GM13976 (cell line): ENCODE measurements around the gene LINGO4.

Experiments used
- DNase-seq: peaks from one replicate; pipeline ENCODE4 v3.0.0; 2012; ENCODE audit warnings: low spot score
- CTCF ChIP-seq: IDR thresholded peaks from 2 replicates; pipeline ENCODE4 v1.5.1; 2012; ENCODE audit warnings: borderline replicate concordance, mild to moderate bottlenecking; ENCODE audit not compliant: insufficient read depth; ENCODE audit errors: extremely low read depth, missing control alignments, control extremely low read depth
- in situ Hi-C: fragments of 300-500 bp; cut with MboI; formaldehyde crosslinking; loops from one replicate; pipeline ENCODE4 v1.12.0; 2022; ENCODE audit warnings: low sequenced_read_pairs, mixed read lengths, inconsistent platforms; ENCODE audit not compliant: unreplicated experiment

LINGO4 gene

GRCh38 chr1:151803164-151803563 is 2.1 kb downstream of the LINGO4 start:
- no peak for TF ChIP-seq CTCF
- DNase-seq = no peak
- in situ Hi-C loops = no loop called here

- no peak for DNase-seq
- in situ Hi-C loops = no loop called here
- no peak for TF ChIP-seq CTCF
Measured at GRCh38 chr1:151802372-151802771, 2.8 kb downstream of the LINGO4 start.

GRCh38 chr1:151801846-151802245 is 3.4 kb downstream of the LINGO4 start:
- no peak for TF ChIP-seq CTCF
- peak; percentile 14 for DNase-seq
- in situ Hi-C loops = no loop called here

- in situ Hi-C loops = no loop called here
Measured at GRCh38 chr1:151801310-151801820, 3.9 kb downstream of the LINGO4 start.

GRCh38 chr1:151800830-151801229 is 4.4 kb downstream of the LINGO4 start:
- no peak for TF ChIP-seq CTCF
- in situ Hi-C loops = no loop called here
- DNase-seq = no peak

More at GRCh38 chr1:151801310-151801820, 3.9 kb downstream of the LINGO4 start:
- TF ChIP-seq CTCF = no peak
- peak; percentile 17 for DNase-seq

GRCh38 chr1:151799179-151800022 is 5.8 kb downstream of the LINGO4 start:
- in situ Hi-C loops = no loop called here
- TF ChIP-seq CTCF = no peak
- no peak for DNase-seq
